LNCAP (cell line): Measurements from ENCODE around the gene PACSIN3.

ENCODE experiments used
- CTCF ChIP-seq: fragments of 450-650 bp; IDR thresholded peaks from 2 replicates; pipeline ENCODE4 v1.5.1; 2017; ENCODE audit warnings: mild to moderate bottlenecking

PACSIN3 gene

DNA sequence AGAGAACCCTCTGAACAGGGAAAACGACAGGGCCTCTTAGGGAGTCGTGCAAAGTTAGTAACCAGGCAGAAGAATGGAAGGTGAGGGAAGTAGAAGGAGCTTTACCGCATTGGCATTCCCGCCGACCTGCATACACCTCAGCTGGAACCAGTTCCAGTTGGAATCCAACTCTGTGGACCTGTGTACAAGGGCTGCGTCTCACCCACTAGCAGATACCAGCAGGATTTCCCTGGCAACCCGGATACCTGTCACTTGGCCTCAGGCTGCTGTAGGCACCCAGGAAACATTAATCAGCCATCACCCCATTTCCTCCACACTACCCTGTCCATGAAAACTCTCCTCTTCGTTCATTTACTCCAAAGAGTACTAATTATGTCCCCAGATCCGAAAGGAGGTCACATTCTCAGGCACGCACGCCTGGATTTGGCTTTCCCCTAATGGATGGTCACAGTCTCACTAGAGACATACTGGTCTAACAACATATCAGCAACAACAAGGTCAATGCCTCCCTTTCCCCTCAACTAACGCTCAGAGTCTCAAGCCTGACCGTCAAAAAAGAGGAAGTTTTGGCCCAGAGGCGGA is 10.4 kb downstream of the PACSIN3 start:
- TF ChIP-seq CTCF: no peak

GRCh38 chr11:47172740-47173336 is 13.4 kb downstream of the PACSIN3 start:
- no peak for TF ChIP-seq CTCF

DNA sequence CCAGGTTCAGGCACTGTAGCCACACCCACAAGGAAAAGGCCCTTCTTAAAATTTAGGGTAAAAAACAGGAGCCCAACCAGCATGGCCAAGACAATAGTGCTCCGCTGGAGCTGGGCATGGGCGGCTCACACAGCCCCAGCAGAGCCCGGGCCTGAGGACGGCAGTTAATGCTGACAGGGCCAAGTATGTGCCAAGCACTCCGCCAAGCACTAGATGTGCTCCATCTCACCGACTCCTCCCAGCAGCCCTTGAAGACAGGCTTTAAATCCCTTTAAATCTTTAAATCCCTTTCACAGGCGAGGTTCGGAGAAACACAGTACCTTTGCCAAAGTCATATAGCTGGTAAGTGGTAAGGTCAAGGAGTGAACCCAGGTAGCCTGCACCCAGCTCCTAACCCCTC is 14.4 kb downstream of the PACSIN3 start:
- no peak for TF ChIP-seq CTCF

DNA sequence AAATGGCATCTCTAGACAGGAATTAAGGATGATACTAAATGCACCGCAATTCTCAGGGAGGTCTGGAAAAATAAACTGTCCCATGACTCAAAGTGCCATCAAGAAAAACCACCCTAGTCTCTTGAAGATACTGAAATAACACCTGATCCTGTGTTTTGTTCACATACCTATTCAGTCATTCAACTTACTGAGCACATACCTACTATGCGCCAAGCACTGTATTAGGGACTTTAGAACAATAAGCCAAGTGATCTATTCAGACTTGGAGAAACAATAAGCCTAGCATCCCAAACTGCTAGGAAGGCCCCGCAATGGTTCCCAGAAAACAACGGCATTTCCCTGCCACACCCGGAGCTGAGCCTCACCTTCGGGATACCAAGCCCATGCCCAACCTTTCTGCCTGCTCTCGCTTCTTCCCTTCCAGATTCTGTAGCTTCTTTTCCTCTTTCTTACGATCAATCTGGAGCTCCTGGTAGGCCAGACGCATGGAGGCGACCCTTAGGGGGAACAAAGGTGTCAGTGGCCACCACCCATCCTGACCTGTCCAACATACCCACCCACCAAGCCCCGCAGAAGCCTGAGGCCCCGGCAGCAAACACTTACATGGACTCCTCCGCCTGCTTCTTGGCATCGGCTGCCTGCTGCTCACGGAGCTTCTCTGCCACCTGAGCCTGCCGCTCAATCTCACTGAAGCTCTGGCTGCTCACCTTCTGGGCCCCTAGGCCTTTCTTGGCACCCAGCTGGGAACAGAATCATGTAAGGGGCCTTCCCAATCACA is 15.0 kb downstream of the PACSIN3 start:
- TF ChIP-seq CTCF: no peak

DNA sequence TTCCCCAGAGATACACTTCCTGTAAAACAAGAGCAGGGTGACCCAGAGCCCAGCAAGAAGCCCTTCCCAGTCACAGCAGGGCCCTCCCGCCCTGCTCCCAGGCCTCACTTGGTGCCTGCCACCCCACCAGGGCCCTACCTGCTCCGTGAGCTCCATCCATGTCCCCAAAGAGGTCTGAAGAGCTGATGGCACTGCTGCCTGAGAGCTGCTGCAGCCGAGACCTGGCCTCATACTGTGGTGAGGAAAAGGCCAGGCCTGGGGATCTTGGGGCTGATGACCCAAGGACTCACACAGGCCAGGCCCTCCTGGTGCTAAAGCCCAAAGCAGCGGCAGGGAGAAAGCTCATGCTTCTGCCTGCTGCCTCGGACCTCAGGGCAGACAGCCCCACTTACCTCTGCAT is 19.9 kb downstream of the PACSIN3 start:
- TF ChIP-seq CTCF: no peak

- no peak for TF ChIP-seq CTCF
These were observed 20.9 kb downstream of the PACSIN3 start for GRCh38 chr11:47165253-47165840.

GRCh38 chr11:47164321-47164720 is 21.9 kb downstream of the PACSIN3 start:
- TF ChIP-seq CTCF: no peak
